Naive thymus-derived CD4-positive, alpha-beta T cell (primary cell): ENCODE results near the gene TPP2. TPM values are rescaled to one million over a fixed set of nuclear protein-coding genes. Genes with fewer than 3 reads are reported as not detected.

ENCODE experiments used
- ATAC-seq: fragments of 150-1000 bp; cut with Tn5 transposase; 2 replicates; pipeline ENCODE4 v1.10.0; 2021; ENCODE audit warnings: mild to moderate bottlenecking, moderate library complexity
- CTCF ChIA-PET: fragments of 350-600 bp; sonication (Branson Sonifier 250); formaldehyde crosslinking; loops from one replicate; lab custom pipeline; 2021; ENCODE audit warnings: antibody characterized with exemption; lab: Charles Lee
- POLR2A ChIA-PET: fragments of 350-600 bp; sonication (Branson Sonifier 250); formaldehyde crosslinking; loops from one replicate; lab custom pipeline; 2021; ENCODE audit warnings: antibody characterized with exemption, inconsistent platforms; lab: Charles Lee
- DNase-seq, 9 donors: peaks; one replicate each; pipeline versions ENCODE4 v3.0.0 to v3.0.0-alpha.2; 2020 to 2022; ENCODE audit warnings: mixed read lengths in 1 of 9
- H3K27ac ChIP-seq: one replicate; pipeline ENCODE4 v1.7.0; 2013; ENCODE audit warnings: mild to moderate bottlenecking, low read depth, low read length, moderate library complexity
- H3K27me3 ChIP-seq, 2 donors: one replicate each; pipeline ENCODE4 v1.7.0; 2013; ENCODE audit warnings: low read length in 2 of 2, mild to moderate bottlenecking in 2 of 2, moderate library complexity in 2 of 2; ENCODE audit not compliant: control insufficient read depth in 2 of 2, insufficient read depth in 2 of 2
- H3K36me3 ChIP-seq, 3 experiments: 1 replicate in 2 of 3; 2 replicates in 1 of 3; pipeline ENCODE4 v1.7.0; 2013; ENCODE audit warnings: low read length in 3 of 3, mild to moderate bottlenecking in 3 of 3, moderate library complexity in 1 of 3; ENCODE audit not compliant: insufficient read depth in 3 of 3, control insufficient read depth in 2 of 3
- H3K4me1 ChIP-seq, 2 donors: one replicate each; pipeline ENCODE4 v1.7.0; 2013; ENCODE audit warnings: low read length in 2 of 2, mild to moderate bottlenecking in 2 of 2, moderate library complexity in 1 of 2; ENCODE audit not compliant: control insufficient read depth in 2 of 2, insufficient read depth in 2 of 2
- H3K4me3 ChIP-seq: 2 replicates; pipeline ENCODE4 v1.7.0; 2013; ENCODE audit warnings: mild to moderate bottlenecking, low read length
- H3K9me3 ChIP-seq, 3 experiments: 1 replicate in 2 of 3; 2 replicates in 1 of 3; pipeline ENCODE4 v1.7.0; 2013; ENCODE audit warnings: low read length in 3 of 3; ENCODE audit not compliant: control insufficient read depth in 2 of 3
- H3K27ac Mint-ChIP-seq, 9 donors: one replicate each; pipeline ENCODE4 v1.8.0; 2020 to 2022; ENCODE audit warnings: mixed read lengths in 9 of 9, mild to moderate bottlenecking in 8 of 9, moderate library complexity in 5 of 9, inconsistent platforms in 2 of 9
- H3K27me3 Mint-ChIP-seq, 5 donors: one replicate each; pipeline ENCODE4 v1.8.0; 2021 to 2022; ENCODE audit warnings: mixed read lengths in 5 of 5, mild to moderate bottlenecking in 1 of 5
- H3K36me3 Mint-ChIP-seq, 5 donors: one replicate each; pipeline ENCODE4 v1.8.0; 2020 to 2022; ENCODE audit warnings: mixed read lengths in 5 of 5, mild to moderate bottlenecking in 3 of 5, inconsistent platforms in 1 of 5
- H3K4me1 Mint-ChIP-seq, 7 donors: one replicate each; pipeline ENCODE4 v1.8.0; 2020 to 2022; ENCODE audit warnings: mixed read lengths in 7 of 7, mild to moderate bottlenecking in 3 of 7, inconsistent platforms in 1 of 7
- H3K4me3 Mint-ChIP-seq, 10 donors: one replicate each; pipeline ENCODE4 v1.8.0; 2020 to 2022; ENCODE audit warnings: mild to moderate bottlenecking in 10 of 10, mixed read lengths in 10 of 10, moderate library complexity in 6 of 10, inconsistent platforms in 2 of 10
- H3K9me3 Mint-ChIP-seq, 11 donors: one replicate each; pipeline ENCODE4 v1.8.0; 2020 to 2022; ENCODE audit warnings: mixed read lengths in 11 of 11, mild to moderate bottlenecking in 4 of 11, inconsistent platforms in 1 of 11, moderate library complexity in 1 of 11
- intact Hi-C, 2 donors: fragments of 100-400 bp; cut with micrococcal nuclease; formaldehyde crosslinking; loops; one replicate each; pipeline ENCODE4 v1.15.1; 2023
- polyA plus RNA-seq, 2 donors: library from polyadenylated mRNA; unstranded; fragments of 300-500 nt; fragmentation: Illumina TruSeq; gene quantifications; one replicate each; pipeline ENCODE4 v1.2.3, GENCODE V29; 2021
- total RNA-seq, 6 experiments: library from RNA in 5 of 6; stranded (reverse) in 5 of 6; gene quantifications; 1 replicate in 5 of 6; 2 replicates in 1 of 6; pipeline ENCODE4 v1.2.3 and lab custom pipeline; 2021 to 2026

Gene TPP2
- total and polyA plus RNA-seq, 7 experiments from 2014 or later = 49.4 to 158 (median 112) TPM

- Mint-ChIP-seq H3K4me3 (no peak overlapping the region), H3K4me1 (peaks cover 18 to 51% (median 40%) of the 10 kb centered on the region in 7 donors), H3K36me3 (peaks cover 0 to 22% (median 10%) of the 10 kb centered on the region in 5 donors), H3K9me3 (no peaks in the 10 kb centered on the region), H3K27me3 (peaks cover 0 to 4% (median 0%) of the 10 kb centered on the region in 5 donors), H3K27ac (no peak overlapping the region)
- ChIA-PET CTCF (interaction anchor here (0.6 to 0.7 kb wide), 3 partner anchors 12 to 104 kb away, joined by 3 read pairs; no protein-coding TSS in a partner anchor), POLR2A (interaction anchor here (1.1 kb wide), 1 partner anchor 88 kb away, joined by 3 read pairs; no protein-coding TSS in a partner anchor)
- Histone ChIP-seq H3K4me1 (peaks cover 0 to 10% of the 10 kb centered on the region in 2 donors), H3K4me3 (no peak overlapping the region), H3K36me3 (peaks cover 0 to 7% (median 0%) of the 10 kb centered on the region in 3 experiments), H3K9me3 (no peaks in the 10 kb centered on the region), H3K27ac (no peak overlapping the region), H3K27me3 (no peaks in the 10 kb centered on the region)
- DNase-seq (no peak), ATAC-seq (no peak)
- intact Hi-C loops = loop anchor here (5.0 kb wide), 3 partner anchors 86 to 164 kb away; partner anchors contain the start of genes ERCC5 (in 2 of the 2) and TPP2 (in 1 of the 2)
Measured at GRCh38 chr13:102683637-102684036, 86.9 kb downstream of the TPP2 start.

GRCh38 chr13:102686024-102686423, 89.2 kb downstream of the TPP2 start:
- Histone ChIP-seq H3K4me3 (no peak overlapping the region), H3K27ac (no peak overlapping the region), H3K36me3 (no peaks in the 10 kb centered on the region), H3K9me3 (no peaks in the 10 kb centered on the region), H3K27me3 (no peaks in the 10 kb centered on the region), H3K4me1 (peaks cover 0 to 10% of the 10 kb centered on the region in 2 donors)
- Mint-ChIP-seq H3K4me3 (no peak overlapping the region), H3K36me3 (peaks cover 0 to 5% (median 0%) of the 10 kb centered on the region in 5 donors), H3K4me1 (peaks cover 11 to 45% (median 29%) of the 10 kb centered on the region in 7 donors), H3K9me3 (no peaks in the 10 kb centered on the region), H3K27ac (peak overlapping the region in 4 of 9 donors; percentile 17 to 68 (median 51)), H3K27me3 (peaks cover 0 to 8% (median 0%) of the 10 kb centered on the region in 5 donors)
- CTCF ChIA-PET = no interaction called here
- ATAC-seq = peak; percentile 32
- POLR2A ChIA-PET = interaction anchor here (1.3 to 1.9 kb wide), 2 partner anchors 89 to 160 kb away, joined by 3 to 4 read pairs; partner anchors contain the start of genes ERCC5 and TPP2
- no peak for DNase-seq
- intact Hi-C loops = loop anchor here in 1 of 2 donors (5.0 kb wide), 1 partner anchor 86 kb away; the partner anchor contains the start of gene TEX30

- ChIA-PET POLR2A (no interaction called here), CTCF (no interaction called here)
- Histone ChIP-seq H3K4me3 (no peak overlapping the region), H3K9me3 (no peaks in the 10 kb centered on the region), H3K4me1 (peaks cover 0 to 10% of the 10 kb centered on the region in 2 donors), H3K27ac (no peak overlapping the region), H3K36me3 (no peaks in the 10 kb centered on the region), H3K27me3 (no peaks in the 10 kb centered on the region)
- H3K9me3 Mint-ChIP-seq = no peaks in the 10 kb centered on the region
- H3K27me3 Mint-ChIP-seq = peaks cover 0 to 13% (median 6%) of the 10 kb centered on the region in 5 donors
- intact Hi-C loops = loop anchor here in 1 of 2 donors (5.0 kb wide), 1 partner anchor 85 kb away; the partner anchor contains the start of gene TEX30
- peaks cover 0 to under 1% (median 0%) of the 10 kb centered on the region in 5 donors for H3K36me3 Mint-ChIP-seq
- no peak for ATAC-seq
- peak overlapping the region in 1 of 9 donors; percentile 52 for H3K27ac Mint-ChIP-seq
- H3K4me1 Mint-ChIP-seq = peaks cover 8 to 34% (median 22%) of the 10 kb centered on the region in 7 donors
- no peak overlapping the region for H3K4me3 Mint-ChIP-seq
- no peak for DNase-seq
Measured at GRCh38 chr13:102687520-102687919, 90.7 kb downstream of the TPP2 start.

- Mint-ChIP-seq H3K27me3 (peaks cover 0 to 19% (median 10%) of the 10 kb centered on the region in 5 donors), H3K27ac (peak overlapping the region in 1 of 9 donors; percentile 52), H3K9me3 (no peaks in the 10 kb centered on the region), H3K4me1 (peaks cover 0 to 27% (median 22%) of the 10 kb centered on the region in 7 donors), H3K36me3 (no peaks in the 10 kb centered on the region), H3K4me3 (peak overlapping the region in 1 of 10 donors; percentile 27)
- intact Hi-C loops = loop anchor here in 1 of 2 donors (5.0 kb wide), 1 partner anchor 84 kb away; the partner anchor contains the start of gene TEX30
- H3K27me3 ChIP-seq = no peaks in the 10 kb centered on the region
- no peaks in the 10 kb centered on the region for H3K36me3 ChIP-seq
- DNase-seq (no peak), ATAC-seq (no peak)
- no peak overlapping the region for H3K4me3 ChIP-seq
- peaks cover 0 to 10% of the 10 kb centered on the region in 2 donors for H3K4me1 ChIP-seq
- no peak overlapping the region for H3K27ac ChIP-seq
- ChIA-PET POLR2A (no interaction called here), CTCF (no interaction called here)
- no peaks in the 10 kb centered on the region for H3K9me3 ChIP-seq
Measured at GRCh38 chr13:102688306-102688973, 91.7 kb downstream of the TPP2 start.

GRCh38 chr13:102690883-102691282, 94.1 kb downstream of the TPP2 start:
- ChIA-PET POLR2A (no interaction called here), CTCF (no interaction called here)
- peaks cover 0 to 2% (median 0%) of the 10 kb centered on the region in 11 donors for H3K9me3 Mint-ChIP-seq

GRCh38 chr13:102692491-102692826, 95.7 kb downstream of the TPP2 start:
- Mint-ChIP-seq H3K27ac (no peak overlapping the region), H3K4me1 (peaks cover 0 to 10% (median 5%) of the 10 kb centered on the region in 7 donors), H3K9me3 (peaks cover 0 to 2% (median 0%) of the 10 kb centered on the region in 11 donors), H3K27me3 (peaks cover 14 to 41% (median 31%) of the 10 kb centered on the region in 5 donors), H3K36me3 (peaks cover 0 to 5% (median 0%) of the 10 kb centered on the region in 5 donors), H3K4me3 (no peak overlapping the region)
- no peak overlapping the region for H3K4me3 ChIP-seq
- H3K27me3 ChIP-seq = no peaks in the 10 kb centered on the region
- H3K36me3 ChIP-seq = no peaks in the 10 kb centered on the region
- intact Hi-C loops = no loop called here
- no peaks in the 10 kb centered on the region for H3K4me1 ChIP-seq
- no peaks in the 10 kb centered on the region for H3K9me3 ChIP-seq
- CTCF ChIA-PET = no interaction called here
- no peak for DNase-seq
- H3K27ac ChIP-seq = no peak overlapping the region
- ATAC-seq = no peak
- POLR2A ChIA-PET = no interaction called here

More at GRCh38 chr13:102690883-102691282, 94.1 kb downstream of the TPP2 start:
- Histone ChIP-seq H3K9me3 (no peaks in the 10 kb centered on the region), H3K4me1 (peaks cover 0 to 10% of the 10 kb centered on the region in 2 donors), H3K4me3 (no peak overlapping the region), H3K27ac (no peak overlapping the region), H3K27me3 (no peaks in the 10 kb centered on the region), H3K36me3 (no peaks in the 10 kb centered on the region)
- Mint-ChIP-seq H3K36me3 (no peaks in the 10 kb centered on the region), H3K4me3 (no peak overlapping the region), H3K27ac (no peak overlapping the region), H3K27me3 (peaks cover 12 to 29% (median 24%) of the 10 kb centered on the region in 5 donors), H3K4me1 (peaks cover 0 to 26% (median 21%) of the 10 kb centered on the region in 7 donors)
- ATAC-seq = no peak
- intact Hi-C loops = no loop called here
- no peak for DNase-seq
